ENCODE data around the gene MAPK13.
"Not testable (repeated sequence)": the region's sequence is repeated elsewhere in the genome, so short reads cannot be mapped to it uniquely, and the experiment has no call there.

The MAPK13 gene

GRCh38 chr6:36129941-36130666 lies at the start of gene MAPK13:
TSS of gene MAPK13 (plus strand) at chr6:36130513. CDS start at chr6:36130583, 70 bp downstream.
- peak; percentile 82 for DNase-seq

DNA sequence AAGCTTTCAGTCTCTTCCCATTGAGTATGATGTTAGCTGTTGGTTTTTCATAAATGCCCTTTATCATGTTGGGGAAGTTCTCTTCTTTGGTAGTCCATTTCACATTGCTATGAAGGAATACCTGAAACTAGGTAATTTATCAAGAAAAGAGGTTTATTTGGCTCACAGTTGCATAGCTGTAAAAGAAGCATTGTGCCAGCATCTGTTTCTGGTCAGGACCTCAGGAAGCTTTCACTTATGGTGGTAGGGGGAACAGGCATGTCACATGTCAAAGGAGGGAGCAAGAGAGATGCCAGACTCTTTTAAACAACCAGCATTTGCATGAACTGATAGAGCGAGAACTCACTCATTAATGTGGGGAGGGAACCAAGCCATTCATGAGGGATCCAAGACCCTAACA lies 48.0 kb upstream of the MAPK13 start:
- no peak for DNase-seq

DNA sequence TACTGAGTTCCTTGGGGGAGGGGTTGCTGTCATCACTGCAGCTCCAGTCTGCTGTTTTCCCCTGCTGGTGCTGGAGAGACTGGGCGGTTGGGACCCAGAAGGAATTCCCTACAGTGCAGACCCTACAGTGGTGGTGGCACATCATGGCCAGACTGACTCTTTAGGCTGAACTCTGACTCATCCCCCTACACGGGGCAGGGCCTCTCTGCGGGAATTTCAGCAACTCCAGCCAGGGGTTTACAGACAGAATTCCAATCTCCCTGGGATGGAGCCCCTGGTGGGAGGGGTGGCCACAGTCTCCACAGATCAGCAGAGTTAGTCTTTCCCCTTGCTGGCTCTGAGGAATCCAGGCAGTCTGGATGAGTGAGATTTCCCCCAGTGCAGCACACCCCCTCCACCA lies 46.9 kb upstream of the MAPK13 start:
- no peak for DNase-seq

DNA sequence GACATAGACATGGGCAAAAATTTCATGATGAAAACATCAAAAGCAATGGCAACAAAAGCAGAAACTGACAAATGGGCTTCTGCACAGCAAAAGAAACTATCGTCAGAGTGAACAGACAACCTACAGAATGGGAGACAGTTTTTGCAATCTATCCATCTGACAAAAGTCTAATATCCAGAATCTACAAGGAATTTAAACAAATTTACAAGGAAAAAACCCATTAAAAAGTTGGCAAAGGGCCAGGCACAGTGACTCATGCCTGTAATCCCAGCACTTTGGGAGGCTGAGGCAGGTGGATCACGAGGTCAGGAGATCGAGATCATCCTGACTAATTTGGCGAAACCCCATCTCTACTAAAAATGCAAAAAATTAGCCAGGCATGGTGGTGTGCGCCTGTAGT lies 42.1 kb upstream of the MAPK13 start:
- DNase-seq: not testable (repeated sequence)

- DNase-seq: no peak
These were observed 41.3 kb upstream of the MAPK13 start for GRCh38 chr6:36089048-36089447.

- no peak for DNase-seq
These were observed 36.1 kb upstream of the MAPK13 start for GRCh38 chr6:36094238-36094637.

DNA sequence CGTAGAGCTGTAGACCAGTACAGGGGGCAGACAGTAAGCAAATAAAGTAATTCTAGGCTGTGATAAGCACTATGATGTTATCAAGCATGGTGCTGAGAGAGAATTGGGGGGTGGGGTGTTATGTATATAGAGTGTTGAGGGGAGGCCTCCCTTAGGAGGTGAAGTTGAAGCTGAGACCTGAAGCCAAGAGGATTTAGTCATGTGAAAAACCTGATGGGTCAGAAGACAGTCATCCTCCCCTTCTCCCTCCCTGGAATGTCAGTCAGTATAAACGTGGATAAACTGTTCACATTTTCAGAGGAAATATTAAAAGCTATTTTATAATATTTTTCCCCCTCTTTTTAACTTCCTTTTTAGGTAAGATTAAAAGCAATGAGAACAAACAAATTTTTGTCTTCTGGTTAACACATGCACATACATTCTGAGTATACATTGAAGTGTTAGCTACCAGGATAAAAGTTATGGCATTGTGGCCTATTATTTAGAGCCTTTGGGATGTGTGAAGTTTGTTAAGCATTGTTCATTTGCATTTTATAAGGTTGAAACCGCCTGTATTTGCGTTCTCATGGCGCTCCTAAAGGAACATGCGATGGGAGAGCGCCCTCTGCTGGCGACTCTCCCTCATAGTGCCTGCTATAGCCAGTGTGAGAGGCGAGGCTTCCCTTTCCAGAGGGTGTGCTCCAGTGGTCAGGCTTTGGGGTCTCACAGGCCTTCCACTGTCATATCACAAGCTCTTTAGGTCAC lies 35.4 kb upstream of the MAPK13 start:
- peak; percentile 80 for DNase-seq

DNA sequence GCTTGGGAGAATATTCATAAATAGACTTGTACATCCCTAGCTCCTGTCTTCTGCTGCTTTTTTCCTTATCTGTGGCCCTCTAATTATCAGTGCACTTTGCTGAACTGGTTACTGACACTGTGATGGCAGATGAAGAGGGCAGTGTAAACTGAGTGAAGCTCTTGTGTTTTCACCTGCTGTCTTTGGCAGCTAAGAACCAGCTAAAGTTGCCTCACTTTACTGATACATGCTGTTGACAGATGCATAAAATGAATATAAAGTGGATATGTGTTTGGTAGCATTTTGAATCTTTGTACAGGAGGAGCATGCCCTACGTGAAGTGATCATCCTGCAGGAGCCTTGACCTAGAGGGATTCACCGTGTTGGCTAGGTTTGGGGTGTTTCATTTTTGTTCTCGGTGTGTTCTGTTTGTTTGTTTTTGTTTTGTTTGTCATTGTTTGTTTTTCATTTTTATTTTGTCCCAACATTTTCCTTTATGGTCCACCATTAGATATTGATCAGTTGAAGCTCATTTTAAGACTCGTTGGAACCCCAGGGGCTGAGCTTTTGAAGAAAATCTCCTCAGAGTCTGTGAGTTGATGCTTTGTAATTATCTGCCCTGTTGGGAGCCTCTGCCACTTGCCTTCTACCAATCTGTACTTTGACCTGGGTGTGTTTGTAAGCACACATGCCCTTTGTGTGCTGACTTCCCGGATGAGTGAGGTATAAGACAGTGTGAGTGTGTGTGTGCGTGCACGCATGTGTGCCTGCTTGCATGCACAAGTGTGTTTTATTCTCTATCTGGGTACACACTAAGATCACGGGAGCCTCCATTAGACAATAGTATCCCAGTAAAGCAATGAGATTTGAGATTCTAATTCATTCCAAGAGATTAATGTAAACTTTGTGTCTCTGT lies 34.6 kb upstream of the MAPK13 start:
- DNase-seq: no peak

GRCh38 chr6:36098253-36098919 lies 31.9 kb upstream of the MAPK13 start:
- no peak for DNase-seq

DNA sequence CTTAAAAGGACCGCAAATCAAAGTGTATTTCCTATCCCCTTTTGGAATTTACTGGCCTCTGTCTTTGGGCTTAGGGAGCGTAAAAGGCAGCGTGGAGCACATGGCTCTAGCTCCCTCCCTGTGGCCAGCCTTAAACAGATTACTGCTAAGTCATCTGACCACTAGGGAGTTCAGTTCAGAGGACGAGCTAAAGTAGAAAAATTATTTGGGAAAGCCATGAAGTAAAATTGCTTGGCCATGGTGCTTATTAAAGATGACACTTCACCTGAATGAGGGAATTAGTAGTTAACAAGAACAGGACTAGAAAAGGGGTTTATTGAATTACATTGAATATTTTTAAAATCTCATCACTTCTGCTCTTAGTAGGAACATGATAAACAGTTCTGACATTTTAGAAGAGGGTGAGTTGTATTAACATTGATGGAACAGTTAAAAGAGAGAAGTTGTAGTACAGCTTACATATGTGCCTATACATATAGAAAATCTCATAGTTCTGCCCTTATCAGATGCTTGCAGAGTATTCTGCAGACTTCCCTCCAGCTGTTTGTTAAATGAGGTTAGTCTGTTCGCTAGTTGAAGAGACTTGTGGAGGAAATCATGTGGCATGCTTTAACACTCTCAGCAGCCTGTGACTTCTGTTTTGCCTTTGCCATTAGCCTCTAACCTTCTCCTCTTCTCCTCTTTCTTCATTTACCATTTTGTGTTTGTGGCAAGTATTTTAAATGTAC lies 31.2 kb upstream of the MAPK13 start:
- no peak for DNase-seq

DNA sequence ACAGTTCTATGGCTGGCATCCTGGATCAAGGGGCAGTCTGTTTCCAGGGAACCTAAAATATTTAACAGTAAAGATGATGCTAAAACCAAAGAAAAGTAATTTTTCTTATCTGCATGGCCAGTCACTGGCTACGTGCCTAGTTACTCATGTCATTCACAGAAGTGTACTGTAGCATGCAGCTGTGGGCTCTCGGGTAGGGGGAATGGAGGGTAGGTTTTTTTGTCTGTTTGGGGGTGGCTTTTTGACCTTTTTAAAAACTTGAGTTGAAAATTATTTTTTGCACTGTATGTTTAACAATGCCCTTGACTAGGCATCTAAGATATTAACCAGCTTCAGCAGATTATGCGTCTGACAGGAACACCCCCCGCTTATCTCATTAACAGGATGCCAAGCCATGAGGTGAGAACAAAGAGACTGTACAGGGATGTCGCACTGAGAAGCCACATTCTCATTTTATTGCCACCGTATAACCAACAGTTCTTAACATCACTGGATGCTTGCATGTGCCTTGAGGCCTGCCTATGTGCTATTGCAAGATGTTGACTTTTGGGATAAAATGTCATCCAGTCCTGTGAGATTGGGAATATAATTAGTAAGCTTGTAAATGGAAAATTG lies 30.3 kb upstream of the MAPK13 start:
- DNase-seq: no peak

- no peak for DNase-seq
These were observed 28.6 kb upstream of the MAPK13 start for GRCh38 chr6:36101691-36102090.

DNA sequence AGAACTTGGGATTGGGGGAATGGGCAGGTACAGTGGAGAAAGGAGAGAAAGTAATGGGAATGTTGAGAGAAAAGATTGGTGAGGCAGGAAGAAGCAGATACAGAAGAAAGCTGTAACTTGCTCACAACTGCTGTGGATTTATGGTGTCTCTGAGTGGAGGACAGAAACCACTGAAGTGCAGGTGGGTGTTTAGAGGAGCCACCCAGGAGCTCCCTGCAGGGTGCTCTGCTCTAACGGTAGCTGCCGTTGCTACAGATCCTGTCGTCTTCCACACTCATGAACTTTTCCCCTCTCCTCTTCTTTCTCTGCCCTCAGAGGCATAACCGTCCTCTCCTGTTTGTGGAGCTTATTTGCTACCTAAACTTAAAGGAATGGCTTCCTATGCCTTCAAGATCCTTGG lies 27.5 kb upstream of the MAPK13 start:
- DNase-seq: no peak

- no peak for DNase-seq
These were observed 25.5 kb upstream of the MAPK13 start for GRCh38 chr6:36104836-36105235.

GRCh38 chr6:36109092-36109491 lies 21.2 kb upstream of the MAPK13 start:
- DNase-seq: no peak

DNA sequence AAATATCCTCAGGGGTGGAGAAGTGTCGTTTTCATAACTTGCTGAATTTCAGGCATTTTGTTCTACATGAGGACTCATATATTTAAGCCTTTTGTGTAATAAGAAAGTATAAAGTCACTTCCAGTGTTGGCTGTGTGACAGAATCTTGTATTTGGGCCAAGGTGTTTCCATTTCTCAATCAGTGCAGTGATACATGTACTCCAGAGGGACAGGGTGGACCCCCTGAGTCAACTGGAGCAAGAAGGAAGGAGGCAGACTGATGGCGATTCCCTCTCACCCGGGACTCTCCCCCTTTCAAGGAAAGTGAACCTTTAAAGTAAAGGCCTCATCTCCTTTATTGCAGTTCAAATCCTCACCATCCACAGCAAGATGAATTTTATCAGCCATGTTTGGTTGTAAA lies 20.3 kb upstream of the MAPK13 start:
- no peak for DNase-seq

DNA sequence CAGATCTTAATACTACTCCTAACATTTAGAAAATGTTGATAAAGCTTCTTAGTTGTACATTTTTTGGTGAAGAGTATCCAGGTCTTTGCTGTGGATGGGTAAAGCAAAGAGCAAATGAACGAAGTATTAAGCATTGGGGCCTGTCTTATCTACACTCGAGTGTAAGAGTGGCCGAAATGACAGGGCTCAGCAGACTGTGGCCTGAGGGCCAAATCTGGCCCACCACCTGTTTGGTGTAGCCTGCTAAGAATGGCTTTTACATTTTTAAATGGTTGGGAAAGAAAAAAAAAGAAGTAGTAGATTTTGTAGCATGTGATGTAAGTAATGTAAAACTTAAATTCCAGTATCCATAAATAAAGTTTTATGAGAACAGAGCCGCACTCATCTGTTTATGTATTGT lies 19.4 kb upstream of the MAPK13 start:
- no peak for DNase-seq

- no peak for DNase-seq
These were observed 18.8 kb upstream of the MAPK13 start for GRCh38 chr6:36111526-36111925.

DNA sequence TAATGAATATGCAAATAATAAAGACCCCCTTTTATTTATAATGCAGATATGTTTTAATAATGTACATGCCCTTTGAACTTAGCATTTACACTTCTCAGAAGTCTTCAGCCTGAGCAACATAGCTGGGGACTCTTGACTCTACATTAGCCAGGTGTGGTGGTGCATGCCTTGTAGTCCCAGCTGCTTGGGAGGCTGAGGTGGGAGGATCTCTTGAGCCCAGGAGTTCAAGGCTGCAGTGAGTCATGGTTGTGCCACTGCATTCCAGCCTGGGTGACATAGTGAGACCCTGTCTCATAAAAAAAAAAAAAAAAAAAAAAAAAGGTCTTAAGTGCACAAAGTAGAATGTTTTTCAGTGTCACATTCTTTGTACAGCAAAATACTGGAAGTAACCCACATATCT lies 17.3 kb upstream of the MAPK13 start:
- no peak for DNase-seq

GRCh38 chr6:36113703-36114102 lies 16.6 kb upstream of the MAPK13 start:
- DNase-seq: no peak

DNA sequence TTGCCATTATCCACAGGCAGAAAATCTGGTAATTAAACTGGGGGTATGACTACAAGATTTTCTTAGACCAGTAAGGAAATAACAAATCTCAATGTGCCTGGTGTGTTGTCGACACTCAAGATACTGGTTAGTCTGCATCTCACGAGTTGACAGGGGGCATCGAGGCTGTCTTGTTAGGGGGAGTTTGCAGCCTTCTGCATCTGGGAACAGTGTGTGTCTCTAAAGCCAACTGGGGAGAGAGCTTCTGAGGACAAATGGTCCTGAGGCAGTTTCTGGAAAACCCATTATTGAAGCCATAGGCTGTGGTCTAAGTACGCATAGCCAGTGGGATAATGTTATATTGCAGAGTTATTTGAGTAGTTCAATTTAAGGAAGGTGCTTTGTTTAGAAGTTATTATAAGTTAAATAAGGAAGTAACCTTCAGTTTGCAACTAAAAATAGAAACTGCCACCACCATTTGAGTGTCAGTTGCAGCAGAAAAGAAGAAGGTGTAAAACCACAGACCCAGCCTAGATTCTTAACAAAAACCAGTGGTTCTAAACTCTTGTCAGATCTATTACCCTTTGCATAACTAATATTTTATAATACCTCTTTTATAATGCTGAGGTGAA lies 15.4 kb upstream of the MAPK13 start:
- no peak for DNase-seq

All from NCI-H510A treated with DMSO at 0.1 percent for 48 hours (cell line).